Ovary (tissue), 9 donors: ENCODE results near the gene POC1B. TPM values are rescaled to one million over a fixed set of nuclear protein-coding genes. Genes with fewer than 3 reads are reported as not detected.
A peak's percentile ranks its signal among the peaks of the same experiment; 100 is the strongest.

ENCODE experiments used
- DNase-seq, 5 donors: peaks; one replicate each; pipeline ENCODE4 v3.0.0-alpha.2; 2019 to 2020
- H3K27ac ChIP-seq, 2 donors: fragments of 200-600 bp; one replicate each; pipeline versions ENCODE4 v1.5.1 to v1.8.0; 2019 to 2022
- H3K27me3 ChIP-seq: fragments of 200-600 bp; one replicate; pipeline ENCODE4 v1.8.0; 2022
- H3K36me3 ChIP-seq: fragments of 200-600 bp; sonication (generic); one replicate; pipeline ENCODE4 v1.5.1; 2019
- H3K4me1 ChIP-seq: one replicate; pipeline ENCODE4 v1.8.1; 2013; ENCODE audit warnings: mild to moderate bottlenecking, moderate library complexity; ENCODE audit not compliant: insufficient read depth
- H3K4me3 ChIP-seq: fragments of 200-600 bp; sonication (generic); one replicate; pipeline ENCODE4 v1.5.1; 2017
- H3K9me3 ChIP-seq, 2 donors: fragments of 200-600 bp in 1 of 2; sonication (generic) in 1 of 2; one replicate each; pipeline versions ENCODE4 v1.5.1 to v1.8.1; 2013 to 2019; ENCODE audit warnings: mild to moderate bottlenecking in 1 of 2, moderate library complexity in 1 of 2
- CTCF ChIP-seq, 3 donors: fragments of 450-650 bp in 2 of 3; fragments of 200-600 bp in 1 of 3; IDR thresholded peaks; one replicate each; pipeline versions ENCODE4 v1.5.1 to v1.8.0; 2016 to 2022; ENCODE audit warnings: antibody characterized with exemption in 3 of 3, mild to moderate bottlenecking in 1 of 3
- EP300 ChIP-seq: sonication (generic); formaldehyde crosslinking; IDR thresholded peaks from one replicate; pipeline ENCODE4 v1.6.1; 2017; ENCODE audit warnings: antibody characterized with exemption
- POLR2A ChIP-seq: fragments of 450-650 bp; IDR thresholded peaks from one replicate; pipeline ENCODE4 v1.6.1; 2017; ENCODE audit warnings: antibody characterized with exemption, mild to moderate bottlenecking, moderate library complexity
- WGBS, 3 donors: extraction: QIAGEN DNeasy Blood & Tissue Kit in 1 of 3; methylation state at CpG; one replicate each; pipeline versions ENCODE4 v1.1.5 to v1.1.7; 2013 to 2017; 5-methylcytosine and 5-hydroxymethylcytosine counted together
- intact Hi-C, 4 donors: fragments of 100-400 bp; cut with DNase I; formaldehyde crosslinking; loops; one replicate each; pipeline versions ENCODE4 v1.11.0 to v1.15.1; 2022 to 2023
- polyA plus RNA-seq, 2 donors: library from polyadenylated mRNA; stranded (reverse); fragments of 200-250 nt in 1 of 2; fragments of 350-450 nt in 1 of 2; fragmentation: Illumina TruSeq in 1 of 2; extraction: RNeasy Lipid Tissue Mini Kit (QIAGEN cat#74804) in 1 of 2; gene quantifications; one replicate each; pipeline ENCODE4 v1.2.3, GENCODE V29; 2013 to 2014
- total RNA-seq, 7 donors: library from RNA; depleted of rRNA in 2 of 7; stranded (reverse); fragments of >200 nt in 2 of 7; fragmentation: NEBNext Ultra II Directional in 3 of 7; extraction: Animal tissue kit (Norgen Biotek cat#: 25700) in 3 of 7; gene quantifications; one replicate each; pipeline versions ENCODE4 v1.1.0 to v1.2.4, GENCODE V29; 2016 to 2023
- donor health status: DM: no; HTN: no; CAD: no; lungs with moderate emphysema.
- donor health status: DM: no; HTN: no; CAD: no.
- donor health status: Bipolar disorder and iron deficiency.
- donor health status: DM: yes; HTN: yes; CAD: no.
- donor health status: DM: no; HTN: no; CAD: no.
- donor health status: DM: yes; HTN: yes; CAD: no.

POC1B gene
- total and polyA plus RNA-seq, 9 donors = 8.5 to 29.2 (median 13.8) TPM

- Histone ChIP-seq H3K4me1 (peaks cover 10% of the 10 kb centered on the region), H3K27ac (peak within 1 kb of the TSS; percentile 83 to 84), H3K4me3 (peak within 1 kb of the TSS; percentile 53), H3K9me3 (no peaks in the 10 kb centered on the region), H3K27me3 (no peaks in the 10 kb centered on the region), H3K36me3 (no peaks in the 10 kb centered on the region)
- intact Hi-C loops = loop anchor here in 3 of 4 donors (5.0 to 10.0 kb wide), 3 partner anchors 50 to 510 kb away; no protein-coding TSS in a partner anchor
- 0 to 1% (median 1%) methylated on average over 37 to 43 of the region's 43 CpGs for WGBS, 3 donors
- TF ChIP-seq EP300 (no peak), CTCF (IDR thresholded peaks at IDR 0.05) (peak; percentile 52 to 75 (median 65)), POLR2A (peak; percentile 46)
- DNase-seq = peak; percentile 79 to 87 (median 84)
Observed at GRCh38 chr12:89524541-89525304, 1.1 kb downstream of the POC1B start, which contains the start of gene GALNT4. TSS of gene GALNT4 (minus strand) at chr12:89524796. CDS start at chr12:89524549, 247 bp downstream.

- Histone ChIP-seq H3K27ac (peak overlapping the region; percentile 83 to 84), H3K4me3 (peak overlapping the region; percentile 53), H3K9me3 (no peaks in the 10 kb centered on the region), H3K36me3 (no peaks in the 10 kb centered on the region), H3K4me1 (peaks cover 10% of the 10 kb centered on the region), H3K27me3 (no peaks in the 10 kb centered on the region)
- intact Hi-C loops = loop anchor here in 3 of 4 donors (2.0 to 10.0 kb wide), 3 partner anchors 19 to 509 kb away; no protein-coding TSS in a partner anchor
- WGBS, 3 donors = 33 to 41% (median 34%) methylated on average over 21 of the region's 21 CpGs
- TF ChIP-seq EP300 (no peak), CTCF (IDR thresholded peaks at IDR 0.05) (no peak), POLR2A (no peak)
- no peak for DNase-seq
Observed at GRCh38 chr12:89523843-89524540, 1.9 kb downstream of the POC1B start.

GRCh38 chr12:89523393-89523792 lies 2.5 kb downstream of the POC1B start:
- H3K4me3 ChIP-seq = peak overlapping the region; percentile 53
- no peaks in the 10 kb centered on the region for H3K27me3 ChIP-seq
- WGBS, 3 donors = 87 to 93% (median 91%) methylated on average over 8 of the region's 8 CpGs
- no peaks in the 10 kb centered on the region for H3K9me3 ChIP-seq
- DNase-seq = no peak
- no peaks in the 10 kb centered on the region for H3K36me3 ChIP-seq
- TF ChIP-seq POLR2A (no peak), EP300 (no peak), CTCF (IDR thresholded peaks at IDR 0.05) (no peak)
- intact Hi-C loops = loop anchor here in 3 of 4 donors (2.0 to 10.0 kb wide), 3 partner anchors 19 to 509 kb away; no protein-coding TSS in a partner anchor
- no peak overlapping the region for H3K27ac ChIP-seq
- peaks cover 10% of the 10 kb centered on the region for H3K4me1 ChIP-seq

- Histone ChIP-seq H3K27ac (no peak overlapping the region), H3K36me3 (no peaks in the 10 kb centered on the region), H3K27me3 (no peaks in the 10 kb centered on the region), H3K9me3 (no peaks in the 10 kb centered on the region), H3K4me1 (peaks cover 10% of the 10 kb centered on the region), H3K4me3 (no peak overlapping the region)
- intact Hi-C loops = loop anchor here in 3 of 4 donors (2.0 to 10.0 kb wide), 3 partner anchors 17 to 507 kb away; no protein-coding TSS in a partner anchor
- DNase-seq = no peak
- TF ChIP-seq POLR2A (no peak), EP300 (no peak), CTCF (IDR thresholded peaks at IDR 0.05) (no peak)
- 68 to 82% (median 74%) methylated on average over 7 of the region's 7 CpGs for WGBS, 3 donors
Observed at GRCh38 chr12:89521364-89522223, 4.3 kb downstream of the POC1B start.
